GM12872 (cell line): ENCODE measurements around the gene FRRS1.

ENCODE experiments used
- CTCF ChIP-seq: IDR thresholded peaks from 3 replicates; pipeline ENCODE4 v1.5.1; 2011; ENCODE audit warnings: low read depth, mild to moderate bottlenecking, low read length, moderate library complexity; ENCODE audit not compliant: insufficient read depth

Gene FRRS1

GRCh38 chr1:99705385-99705784 is 61.0 kb downstream of the FRRS1 start:
- no peak for TF ChIP-seq CTCF

GRCh38 chr1:99704356-99704816 is 62.0 kb downstream of the FRRS1 start:
- no peak for TF ChIP-seq CTCF

GRCh38 chr1:99702221-99702620 is 64.2 kb downstream of the FRRS1 start:
- TF ChIP-seq CTCF, result no peak

GRCh38 chr1:99700020-99700419 is 66.4 kb downstream of the FRRS1 start:
- TF ChIP-seq CTCF, result no peak

- no peak for TF ChIP-seq CTCF
These were observed 68.9 kb downstream of the FRRS1 start for GRCh38 chr1:99697580-99697979.

GRCh38 chr1:99696616-99697015 is 69.8 kb downstream of the FRRS1 start:
- TF ChIP-seq CTCF, result no peak

GRCh38 chr1:99691175-99691574 is 75.3 kb downstream of the FRRS1 start:
- no peak for TF ChIP-seq CTCF
